ENCODE data around the gene MOB3C.

MOB3C gene

GRCh38 chr1:46606255-46606965 is 10.2 kb downstream of the MOB3C start:
- Histone ChIP-seq H3K9me2 (replicated peaks; ENCODE audit: insufficient read depth, low read length) (no peaks in the 10 kb centered on the region), H3K4me1 (ENCODE audit: low read length) (0 out of 2 replicates have a peak, but pooled peaks cover 4% of the 10 kb centered on the region), H3K36me3 (replicated peaks; ENCODE audit: insufficient read depth, low read length) (no peaks in the 10 kb centered on the region), H3K27me3 (replicated peaks; ENCODE audit: insufficient read depth, low read length) (no peaks in the 10 kb centered on the region), H3K4me2 (ENCODE audit: low read depth, low read length) (no peak overlapping the region), H3F3A (ENCODE audit: insufficient read depth, low read length) (no peaks in the 10 kb centered on the region), H2AFZ (ENCODE audit: low read length) (no peak overlapping the region), H3K4me3 (ENCODE audit: low read length) (no peak overlapping the region), H3K9me3 (replicated peaks; ENCODE audit: insufficient read depth, low read length) (no peaks in the 10 kb centered on the region), H4K20me1 (ENCODE audit: insufficient read depth, low read length) (no peaks in the 10 kb centered on the region), H3K27ac (ENCODE audit: low read length) (no peak overlapping the region), H3K79me2 (ENCODE audit: low read length) (peaks cover 11% of the 10 kb centered on the region; the same call in 1 of the 2 replicates), H3K9ac (ENCODE audit: low read length) (no peak overlapping the region)
- TF ChIP-seq EZH2 (optimal IDR thresholded peaks at IDR 0.05; ENCODE audit: low read depth, low read length) (no peak), EZH2phosphoT487 (IDR thresholded peaks at IDR 0.05; ENCODE audit: low read length) (no peak)
- TF ChIP-seq, protein P1, sequence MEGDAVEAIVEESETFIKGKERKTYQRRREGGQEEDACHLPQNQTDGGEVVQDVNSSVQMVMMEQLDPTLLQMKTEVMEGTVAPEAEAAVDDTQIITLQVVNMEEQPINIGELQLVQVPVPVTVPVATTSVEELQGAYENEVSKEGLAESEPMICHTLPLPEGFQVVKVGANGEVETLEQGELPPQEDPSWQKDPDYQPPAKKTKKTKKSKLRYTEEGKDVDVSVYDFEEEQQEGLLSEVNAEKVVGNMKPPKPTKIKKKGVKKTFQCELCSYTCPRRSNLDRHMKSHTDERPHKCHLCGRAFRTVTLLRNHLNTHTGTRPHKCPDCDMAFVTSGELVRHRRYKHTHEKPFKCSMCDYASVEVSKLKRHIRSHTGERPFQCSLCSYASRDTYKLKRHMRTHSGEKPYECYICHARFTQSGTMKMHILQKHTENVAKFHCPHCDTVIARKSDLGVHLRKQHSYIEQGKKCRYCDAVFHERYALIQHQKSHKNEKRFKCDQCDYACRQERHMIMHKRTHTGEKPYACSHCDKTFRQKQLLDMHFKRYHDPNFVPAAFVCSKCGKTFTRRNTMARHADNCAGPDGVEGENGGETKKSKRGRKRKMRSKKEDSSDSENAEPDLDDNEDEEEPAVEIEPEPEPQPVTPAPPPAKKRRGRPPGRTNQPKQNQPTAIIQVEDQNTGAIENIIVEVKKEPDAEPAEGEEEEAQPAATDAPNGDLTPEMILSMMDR (IDR thresholded peaks at IDR 0.05; ENCODE audit: low read length) = no peak
- no peak for DNase-seq

DNA sequence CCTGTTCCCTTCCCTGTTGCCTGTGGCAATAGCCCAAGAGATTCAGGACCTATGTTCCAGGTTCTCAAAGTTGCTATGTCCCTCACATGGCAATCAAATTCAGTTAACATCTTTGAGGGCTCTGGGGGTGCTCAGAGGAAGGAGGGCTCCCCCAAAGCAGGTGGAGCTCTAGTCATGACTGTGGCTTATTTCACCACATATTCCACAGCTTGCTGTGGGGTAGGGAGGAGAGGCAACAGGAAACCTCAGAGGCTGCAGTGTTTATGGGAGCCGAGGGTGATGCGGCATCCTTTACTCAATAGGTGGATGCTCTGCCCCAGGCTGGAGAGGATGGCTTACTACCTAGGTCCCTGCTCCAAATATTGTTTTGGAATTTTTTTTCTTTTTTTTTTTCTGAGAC is 11.4 kb downstream of the MOB3C start:
- TF ChIP-seq EZH2phosphoT487 (IDR thresholded peaks at IDR 0.05; ENCODE audit: low read length) = no peak
- TF ChIP-seq, protein P1 (IDR thresholded peaks at IDR 0.05; ENCODE audit: low read length) = no peak
- TF ChIP-seq EZH2 (optimal IDR thresholded peaks at IDR 0.05; ENCODE audit: low read depth, low read length) = no peak
- H3K27me3 ChIP-seq (replicated peaks; ENCODE audit: insufficient read depth, low read length) = no peaks in the 10 kb centered on the region

GRCh38 chr1:46603858-46604549 is 12.6 kb downstream of the MOB3C start, which contains the start of gene MKNK1:
Gene MKNK1 (minus strand): TSS chr1:46604268. CDS start chr1:46583327, 20,941 bp downstream.
- TF ChIP-seq, protein P1 (IDR thresholded peaks at IDR 0.05; ENCODE audit: low read length) = 0 out of 2 replicates have a peak, but pooled peaks have one; percentile 7
- TF ChIP-seq EZH2 (optimal IDR thresholded peaks at IDR 0.05; ENCODE audit: low read depth, low read length) (no peak), EZH2phosphoT487 (IDR thresholded peaks at IDR 0.05; ENCODE audit: low read length) (no peak)

More for the DNA sequence above, 11.4 kb downstream of the MOB3C start:
- Histone ChIP-seq H3K9me2 (replicated peaks; ENCODE audit: insufficient read depth, low read length) (no peaks in the 10 kb centered on the region), H3K79me2 (ENCODE audit: low read length) (peaks cover 11% of the 10 kb centered on the region; the same call in 1 of the 2 replicates), H2AFZ (ENCODE audit: low read length) (no peak overlapping the region), H3K9ac (ENCODE audit: low read length) (no peak overlapping the region), H3K4me3 (ENCODE audit: low read length) (0 out of 2 replicates have a peak overlapping the region, but pooled peaks have one; percentile 92), H3K4me1 (ENCODE audit: low read length) (0 out of 2 replicates have a peak, but pooled peaks cover 4% of the 10 kb centered on the region), H3K9me3 (replicated peaks; ENCODE audit: insufficient read depth, low read length) (no peaks in the 10 kb centered on the region), H3F3A (ENCODE audit: insufficient read depth, low read length) (no peaks in the 10 kb centered on the region), H3K27ac (ENCODE audit: low read length) (no peak overlapping the region), H4K20me1 (ENCODE audit: insufficient read depth, low read length) (no peaks in the 10 kb centered on the region), H3K4me2 (ENCODE audit: low read depth, low read length) (no peak overlapping the region), H3K36me3 (replicated peaks; ENCODE audit: insufficient read depth, low read length) (no peaks in the 10 kb centered on the region)
- DNase-seq = no peak

More at GRCh38 chr1:46603858-46604549, 12.6 kb downstream of the MOB3C start, which contains the start of gene MKNK1:
- no peaks in the 10 kb centered on the region for H3K9me2 ChIP-seq (replicated peaks; ENCODE audit: insufficient read depth, low read length)
- H3K27ac ChIP-seq (ENCODE audit: low read length) = no peak within 1 kb of the TSS
- no peaks in the 10 kb centered on the region for H3F3A ChIP-seq (ENCODE audit: insufficient read depth, low read length)
- H3K9me3 ChIP-seq (replicated peaks; ENCODE audit: insufficient read depth, low read length) = no peaks in the 10 kb centered on the region
- peaks cover 11% of the 10 kb centered on the region; the same call in 1 of the 2 replicates for H3K79me2 ChIP-seq (ENCODE audit: low read length)
- peak within 1 kb of the TSS; percentile 81 for H3K4me2 ChIP-seq (ENCODE audit: low read depth, low read length)
- H2AFZ ChIP-seq (ENCODE audit: low read length) = peak within 1 kb of the TSS; percentile 94
- H3K27me3 ChIP-seq (replicated peaks; ENCODE audit: insufficient read depth, low read length) = no peaks in the 10 kb centered on the region
- H3K36me3 ChIP-seq (replicated peaks; ENCODE audit: insufficient read depth, low read length) = no peaks in the 10 kb centered on the region
- H4K20me1 ChIP-seq (ENCODE audit: insufficient read depth, low read length) = no peaks in the 10 kb centered on the region
- peak within 1 kb of the TSS; percentile 92 for H3K4me3 ChIP-seq (ENCODE audit: low read length)
- 0 out of 2 replicates have a peak, but pooled peaks cover 4% of the 10 kb centered on the region for H3K4me1 ChIP-seq (ENCODE audit: low read length)
- DNase-seq = peak; percentile 97
- peak within 1 kb of the TSS; percentile 77 for H3K9ac ChIP-seq (ENCODE audit: low read length)
